H9 (cell line): ENCODE results near the gene ASTN2. TPM values are rescaled to one million over a fixed set of nuclear protein-coding genes. Genes with fewer than 3 reads are reported as not detected.

Experiments used
- DNase-seq: peaks from one replicate; pipeline ENCODE4 v3.0.0-alpha.2; 2017
- H2AFZ ChIP-seq: one replicate; pipeline ENCODE4 v1.6.1; 2013; ENCODE audit warnings: mild to moderate bottlenecking, low read length, control low read depth, moderate library complexity
- H2AK5ac ChIP-seq: 2 replicates; pipeline ENCODE4 v1.6.1; 2013; ENCODE audit warnings: low read length, control low read depth, mixed read lengths; ENCODE audit not compliant: insufficient read length
- H2BK120ac ChIP-seq: one replicate; pipeline ENCODE4 v1.6.1; 2013; ENCODE audit warnings: low read depth, mild to moderate bottlenecking, low read length, control low read depth, inconsistent platforms; ENCODE audit not compliant: poor library complexity, severe bottlenecking
- H2BK12ac ChIP-seq: 2 replicates; pipeline ENCODE4 v1.6.1; 2013; ENCODE audit warnings: low read length, control low read depth, mixed read lengths, low read depth; ENCODE audit not compliant: insufficient read length
- H2BK15ac ChIP-seq: 2 replicates; pipeline ENCODE4 v1.6.1; 2013; ENCODE audit warnings: low read depth, low read length, control low read depth
- H2BK20ac ChIP-seq: one replicate; pipeline ENCODE4 v1.6.1; 2013; ENCODE audit warnings: low read depth, mild to moderate bottlenecking, low read length, control low read depth, inconsistent platforms; ENCODE audit not compliant: poor library complexity, severe bottlenecking
- H2BK5ac ChIP-seq: 2 replicates; pipeline ENCODE4 v1.6.1; 2013; ENCODE audit warnings: low read length, control low read depth, mixed read lengths; ENCODE audit not compliant: insufficient read length
- H3K14ac ChIP-seq: 2 replicates; pipeline ENCODE4 v1.6.1; 2013; ENCODE audit warnings: low read length, control low read depth; ENCODE audit not compliant: insufficient read depth
- H3K18ac ChIP-seq: 2 replicates; pipeline ENCODE4 v1.6.1; 2013; ENCODE audit warnings: low read depth, mild to moderate bottlenecking, mixed read lengths, low read length, control low read depth; ENCODE audit not compliant: insufficient read length
- H3K23ac ChIP-seq: 2 replicates; pipeline ENCODE4 v1.6.1; 2013; ENCODE audit warnings: low read length, control low read depth, mixed read lengths, low read depth; ENCODE audit not compliant: insufficient read length
- H3K23me2 ChIP-seq: 2 replicates; pipeline ENCODE4 v1.6.1; 2013; ENCODE audit warnings: low read depth, mild to moderate bottlenecking, mixed read lengths, low read length, control low read depth; ENCODE audit not compliant: insufficient read length, poor library complexity, severe bottlenecking
- H3K27ac ChIP-seq: 2 replicates; pipeline ENCODE4 v1.5.1; 2013; ENCODE audit warnings: low read length, control low read depth, mixed read lengths, low read depth; ENCODE audit not compliant: insufficient read length
- H3K27me3 ChIP-seq: 2 replicates; pipeline ENCODE4 v1.6.1; 2013; ENCODE audit warnings: low read length, control low read depth, inconsistent platforms; ENCODE audit not compliant: insufficient read depth
- H3K4ac ChIP-seq: 2 replicates; pipeline ENCODE4 v1.6.1; 2013; ENCODE audit warnings: low read depth, mild to moderate bottlenecking, control low read depth, inconsistent platforms, low read length, moderate library complexity
- H3K4me1 ChIP-seq: 2 replicates; pipeline ENCODE4 v1.6.1; 2013; ENCODE audit warnings: low read length, control low read depth, inconsistent platforms; ENCODE audit not compliant: insufficient read depth
- H3K4me2 ChIP-seq: 2 replicates; pipeline ENCODE4 v1.6.1; 2013; ENCODE audit warnings: low read length, control low read depth, mixed read lengths; ENCODE audit not compliant: insufficient read length, insufficient read depth
- H3K56ac ChIP-seq: 2 replicates; pipeline ENCODE4 v1.6.1; 2013; ENCODE audit warnings: low read depth, mild to moderate bottlenecking, mixed read lengths, low read length, control low read depth; ENCODE audit not compliant: insufficient read length
- H3K79me1 ChIP-seq: 2 replicates; pipeline ENCODE4 v1.6.1; 2013; ENCODE audit warnings: low read depth, mild to moderate bottlenecking, moderate library complexity, low read length, control low read depth, inconsistent platforms; ENCODE audit not compliant: insufficient read depth, poor library complexity, severe bottlenecking
- H3K79me2 ChIP-seq: 2 replicates; pipeline ENCODE4 v1.6.1; 2013; ENCODE audit warnings: low read length, control low read depth, inconsistent platforms; ENCODE audit not compliant: insufficient read depth
- H3K9ac ChIP-seq: 2 replicates; pipeline ENCODE4 v1.6.1; 2013; ENCODE audit warnings: low read length, control low read depth, mixed read lengths; ENCODE audit not compliant: insufficient read length; ENCODE audit errors: extremely low read depth
- H3K9me3 ChIP-seq: one replicate; pipeline ENCODE4 v1.6.1; 2013; ENCODE audit warnings: low read depth, low read length, inconsistent platforms; ENCODE audit not compliant: control insufficient read depth
- H3T11ph ChIP-seq: one replicate; pipeline ENCODE4 v1.6.1; 2013; ENCODE audit warnings: mild to moderate bottlenecking, low read length, control low read depth, inconsistent platforms
- H4K20me1 ChIP-seq: one replicate; pipeline ENCODE4 v1.6.1; 2013; ENCODE audit not compliant: control insufficient read depth, insufficient read length, insufficient read depth
- H4K5ac ChIP-seq: 2 replicates; pipeline ENCODE4 v1.6.1; 2013; ENCODE audit warnings: low read depth, mild to moderate bottlenecking, mixed read lengths, low read length, control low read depth; ENCODE audit not compliant: insufficient read length
- H4K8ac ChIP-seq: replicated peaks from 2 replicates; pipeline ENCODE4 v1.6.1; 2013; ENCODE audit warnings: low read length, control low read depth, mixed read lengths, low read depth; ENCODE audit not compliant: insufficient read length
- H4K91ac ChIP-seq: 2 replicates; pipeline ENCODE4 v1.6.1; 2013; ENCODE audit warnings: low read depth, mild to moderate bottlenecking, moderate library complexity, mixed read lengths, low read length, control low read depth; ENCODE audit not compliant: insufficient read length
- H3K27ac Mint-ChIP-seq, 3 experiments: 2 replicates in 2 of 3; 3 replicates in 1 of 3; pipeline ENCODE4 v1.8.0; 2020 to 2021; ENCODE audit warnings: mixed read lengths in 3 of 3, mild to moderate bottlenecking in 1 of 3, moderate library complexity in 1 of 3
- H3K27me3 Mint-ChIP-seq: 2 replicates; pipeline ENCODE4 v1.8.0; 2021; ENCODE audit warnings: low read depth, mild to moderate bottlenecking, moderate library complexity, mixed read lengths
- H3K36me3 Mint-ChIP-seq, 3 experiments: 2 replicates in 2 of 3; 3 replicates in 1 of 3; pipeline ENCODE4 v1.8.0; 2020 to 2021; ENCODE audit warnings: low read depth in 3 of 3, mixed read lengths in 3 of 3; ENCODE audit not compliant: insufficient read depth in 1 of 3
- H3K4me1 Mint-ChIP-seq, 2 experiments: 2 replicates each; pipeline ENCODE4 v1.8.0; 2020; ENCODE audit warnings: mixed read lengths in 2 of 2
- H3K4me3 Mint-ChIP-seq, 2 experiments: 2 replicates in 1 of 2; 3 replicates in 1 of 2; pipeline ENCODE4 v1.8.0; 2020 to 2021; ENCODE audit warnings: mild to moderate bottlenecking in 2 of 2, mixed read lengths in 2 of 2, moderate library complexity in 1 of 2
- H3K9me3 Mint-ChIP-seq, 2 experiments: 2 replicates in 1 of 2; 3 replicates in 1 of 2; pipeline ENCODE4 v1.8.0; 2020; ENCODE audit warnings: mild to moderate bottlenecking in 2 of 2, mixed read lengths in 2 of 2, moderate library complexity in 1 of 2
- CTCF ChIP-seq: fragments of 200-600 bp; sonication (generic); conservative IDR thresholded peaks from 3 replicates; pipeline ENCODE4 v1.8.0; 2021; ENCODE audit warnings: antibody characterized with exemption, mild to moderate bottlenecking
- WGBS: extraction: QIAGEN DNeasy Blood & Tissue Kit; methylation state at CpG from one replicate; pipeline ENCODE4 v1.1.7; 2013; ENCODE audit warnings: missing lambda C conversion rate, low lambda C conversion rate, mixed read lengths; ENCODE audit not compliant: insufficient read length; ENCODE audit errors: extremely low coverage; 5-methylcytosine and 5-hydroxymethylcytosine counted together
- total RNA-seq: library from RNA; stranded (reverse); gene quantifications from 2 replicates; pipeline ENCODE4 v1.2.1, GENCODE V29; 2021

ASTN2 gene
- total RNA-seq, 1 experiment from 2014 or later: 9.7 TPM

- no peak overlapping the region for H4K8ac ChIP-seq
- no peaks in the 10 kb centered on the region for H4K20me1 ChIP-seq
- H3K36me3 Mint-ChIP-seq: no peaks in the 10 kb centered on the region
- no peaks in the 10 kb centered on the region for H3K79me2 ChIP-seq
- no peak overlapping the region for H3K27ac Mint-ChIP-seq
- no peaks in the 10 kb centered on the region for H3K4me1 ChIP-seq
- no peak overlapping the region for H2BK20ac ChIP-seq
- no peak overlapping the region for H2BK120ac ChIP-seq
- no peak overlapping the region for H3K4me3 Mint-ChIP-seq
- no peak overlapping the region for H2BK15ac ChIP-seq
- H4K91ac ChIP-seq: no peak overlapping the region
- H3K27me3 ChIP-seq: no peaks in the 10 kb centered on the region; the same call in 1 of the 2 replicates
- H3K27ac ChIP-seq: no peak overlapping the region
- no peak overlapping the region for H3T11ph ChIP-seq
- H3K4ac ChIP-seq: no peak overlapping the region
- WGBS: no CpG with 5 or more reads among the region's 2 CpGs
- H3K79me1 ChIP-seq: no peaks in the 10 kb centered on the region
- H2AFZ ChIP-seq: no peak overlapping the region
- H3K18ac ChIP-seq: no peak overlapping the region
- H4K5ac ChIP-seq: no peak overlapping the region
- H3K23me2 ChIP-seq: no peaks in the 10 kb centered on the region
- H3K14ac ChIP-seq: no peak overlapping the region
- no peak overlapping the region for H3K9ac ChIP-seq
- peaks cover 2% of the 10 kb centered on the region; the same call in 1 of the 2 replicates for H3K27me3 Mint-ChIP-seq
- H2BK5ac ChIP-seq: no peak overlapping the region
- no peak overlapping the region for H3K56ac ChIP-seq
- H3K4me2 ChIP-seq: no peak overlapping the region
- H2BK12ac ChIP-seq: no peak overlapping the region
- no peak overlapping the region for H2AK5ac ChIP-seq
- no peak overlapping the region for H3K23ac ChIP-seq
- no peak for DNase-seq
- no peaks in the 10 kb centered on the region for H3K9me3 ChIP-seq
- no peak for TF ChIP-seq CTCF
- H3K9me3 Mint-ChIP-seq: no peaks in the 10 kb centered on the region
- peaks cover 9 to 12% of the 10 kb centered on the region in 2 experiments for H3K4me1 Mint-ChIP-seq
Observed at GRCh38 chr9:116978155-116978554, 436.7 kb downstream of the ASTN2 start.
